Loucy (cell line): Measurements from ENCODE around the gene HOXB8.

Experiments
- CTCF ChIP-seq: fragments of 200-600 bp; sonication (generic); conservative IDR thresholded peaks from 2 replicates; pipeline ENCODE4 v1.5.1; 2014; ENCODE audit warnings: mild to moderate bottlenecking, antibody characterized with exemption, low read length
- EZH2phosphoT487 ChIP-seq: fragments of 200-600 bp; IDR thresholded peaks from 2 replicates; pipeline ENCODE4 v1.6.1; 2018; ENCODE audit warnings: antibody characterized with exemption, mild to moderate bottlenecking, moderate library complexity, borderline replicate concordance

DNA sequence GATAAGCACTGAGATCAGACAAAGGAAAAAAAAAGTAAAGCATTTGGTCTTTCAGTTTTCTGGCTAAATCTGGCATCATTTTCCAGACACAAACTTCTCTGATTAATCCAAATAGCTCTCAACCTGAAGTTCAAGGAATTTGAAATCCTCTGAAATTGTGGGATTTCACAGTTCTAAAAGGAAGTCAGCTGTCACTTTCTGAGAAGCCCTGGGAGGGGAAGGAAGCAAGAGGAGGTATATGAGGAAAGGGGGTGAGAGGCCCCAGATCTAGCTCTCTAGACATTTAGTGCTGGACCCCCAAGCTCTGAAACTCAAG is 28.6 kb upstream of the HOXB8 start:
- TF ChIP-seq CTCF: no peak
- no peak for TF ChIP-seq EZH2phosphoT487
